GM12872 (cell line): ENCODE data around the gene TCF12.

Experiments used
- TF ChIP-seq, protein P1 (sequence below): IDR thresholded peaks from 3 replicates; pipeline ENCODE4 v1.5.1; 2011; ENCODE audit warnings: low read depth, mild to moderate bottlenecking, low read length, moderate library complexity; ENCODE audit not compliant: insufficient read depth

The TCF12 gene

GRCh38 chr15:57026016-57026592, 107.7 kb downstream of the TCF12 start:
- TF ChIP-seq, protein P1, sequence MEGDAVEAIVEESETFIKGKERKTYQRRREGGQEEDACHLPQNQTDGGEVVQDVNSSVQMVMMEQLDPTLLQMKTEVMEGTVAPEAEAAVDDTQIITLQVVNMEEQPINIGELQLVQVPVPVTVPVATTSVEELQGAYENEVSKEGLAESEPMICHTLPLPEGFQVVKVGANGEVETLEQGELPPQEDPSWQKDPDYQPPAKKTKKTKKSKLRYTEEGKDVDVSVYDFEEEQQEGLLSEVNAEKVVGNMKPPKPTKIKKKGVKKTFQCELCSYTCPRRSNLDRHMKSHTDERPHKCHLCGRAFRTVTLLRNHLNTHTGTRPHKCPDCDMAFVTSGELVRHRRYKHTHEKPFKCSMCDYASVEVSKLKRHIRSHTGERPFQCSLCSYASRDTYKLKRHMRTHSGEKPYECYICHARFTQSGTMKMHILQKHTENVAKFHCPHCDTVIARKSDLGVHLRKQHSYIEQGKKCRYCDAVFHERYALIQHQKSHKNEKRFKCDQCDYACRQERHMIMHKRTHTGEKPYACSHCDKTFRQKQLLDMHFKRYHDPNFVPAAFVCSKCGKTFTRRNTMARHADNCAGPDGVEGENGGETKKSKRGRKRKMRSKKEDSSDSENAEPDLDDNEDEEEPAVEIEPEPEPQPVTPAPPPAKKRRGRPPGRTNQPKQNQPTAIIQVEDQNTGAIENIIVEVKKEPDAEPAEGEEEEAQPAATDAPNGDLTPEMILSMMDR = no peak

- TF ChIP-seq, protein P1 = no peak
Observed at GRCh38 chr15:57027596-57027995, 109.2 kb downstream of the TCF12 start.

GRCh38 chr15:57028176-57028575, 109.7 kb downstream of the TCF12 start:
- TF ChIP-seq, protein P1 = no peak

DNA sequence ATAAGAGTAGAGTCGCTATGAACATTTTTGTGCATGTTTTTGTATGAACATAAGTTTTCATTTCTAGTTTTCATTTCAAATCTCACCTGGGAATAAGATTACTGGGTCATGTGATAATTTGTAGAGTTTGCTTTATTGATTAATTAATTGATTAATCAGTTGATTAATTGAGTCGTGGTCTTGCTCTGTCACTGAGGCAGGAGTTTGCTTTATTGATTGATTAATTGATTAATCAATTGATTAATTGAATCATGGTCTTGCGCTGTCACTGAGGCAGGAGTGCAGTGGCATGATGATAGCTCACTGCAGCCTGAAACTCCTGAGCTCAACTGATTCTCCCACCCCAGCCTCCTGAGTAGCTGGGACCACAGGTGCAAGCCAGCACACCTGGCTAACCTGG, 111.6 kb downstream of the TCF12 start:
- TF ChIP-seq, protein P1 = no peak

GRCh38 chr15:57031082-57031481, 112.6 kb downstream of the TCF12 start:
- TF ChIP-seq, protein P1 = no peak

DNA sequence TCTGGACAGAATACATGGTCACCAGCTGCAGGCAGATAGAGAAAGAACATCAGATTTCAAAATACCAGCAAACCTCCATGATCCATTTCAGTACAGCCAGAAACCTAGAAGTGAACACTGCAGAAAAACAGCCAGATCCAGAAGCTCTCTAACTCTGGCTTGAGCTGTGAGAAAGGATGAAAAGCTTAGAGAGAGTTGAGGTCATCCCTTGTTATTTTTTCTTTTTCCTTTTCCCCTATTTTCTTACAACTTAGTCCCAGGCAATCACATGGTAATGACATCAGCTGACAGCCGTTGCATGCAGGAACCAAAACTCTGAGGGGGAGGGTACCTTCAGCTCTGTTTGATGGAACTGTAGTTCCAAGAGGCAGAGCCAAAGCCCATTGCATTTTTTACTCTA, 113.2 kb downstream of the TCF12 start:
- TF ChIP-seq, protein P1 = no peak

- TF ChIP-seq, protein P1 = no peak
Observed at GRCh38 chr15:57032338-57032737, 113.9 kb downstream of the TCF12 start.
